ENCODE results near the gene SSR1. TPM values are rescaled to one million over a fixed set of nuclear protein-coding genes. Genes with fewer than 3 reads are reported as not detected.
"Not testable (repeated sequence)": the region's sequence is repeated elsewhere in the genome, so short reads cannot be mapped to it uniquely, and the experiment has no call there.

SSR1 gene
- total RNA-seq, 2 experiments from 2014 or later, result 119 to 163 TPM

GRCh38 chr6:7332090-7332745 is 19.2 kb upstream of the SSR1 start:
- no peak for DNase-seq
- Mint-ChIP-seq H3K27me3 (peaks cover 10% of the 10 kb centered on the region), H3K36me3 (no peaks in the 10 kb centered on the region), H3K27ac (no peak overlapping the region), H3K4me3 (no peak overlapping the region), H3K4me1 (peaks cover 7% of the 10 kb centered on the region), H3K9me3 (ENCODE audit: low read depth) (no peaks in the 10 kb centered on the region)
- no peak for ATAC-seq
- CTCF ChIA-PET, result no interaction called here

GRCh38 chr6:7331452-7331851 is 18.5 kb upstream of the SSR1 start:
- Mint-ChIP-seq H3K36me3 (no peaks in the 10 kb centered on the region), H3K4me3 (no peak overlapping the region), H3K9me3 (ENCODE audit: low read depth) (no peaks in the 10 kb centered on the region), H3K27ac (no peak overlapping the region), H3K4me1 (peaks cover 7% of the 10 kb centered on the region), H3K27me3 (peaks cover 5% of the 10 kb centered on the region)
- DNase-seq (no peak), ATAC-seq (no peak)
- CTCF ChIA-PET, result no interaction called here

GRCh38 chr6:7328243-7328642 is 15.2 kb upstream of the SSR1 start:
- CTCF ChIA-PET, result interaction anchor here (1.0 kb wide), 1 partner anchor 61 kb away, joined by 3 read pairs; the partner anchor contains the start of genes CAGE1 and RIOK1
- H3K9me3 Mint-ChIP-seq (ENCODE audit: low read depth), result no peaks in the 10 kb centered on the region
- H3K36me3 Mint-ChIP-seq, result no peaks in the 10 kb centered on the region
- H3K27ac Mint-ChIP-seq, result no peak overlapping the region
- DNase-seq, result no peak
- peaks cover 9% of the 10 kb centered on the region for H3K27me3 Mint-ChIP-seq
- peaks cover 7% of the 10 kb centered on the region for H3K4me1 Mint-ChIP-seq
- no peak for ATAC-seq
- no peak overlapping the region for H3K4me3 Mint-ChIP-seq

GRCh38 chr6:7325750-7326149 is 12.8 kb upstream of the SSR1 start:
- no peak for ATAC-seq
- H3K9me3 Mint-ChIP-seq (ENCODE audit: low read depth), result no peaks in the 10 kb centered on the region
- peaks cover 7% of the 10 kb centered on the region for H3K4me1 Mint-ChIP-seq
- H3K27ac Mint-ChIP-seq, result no peak overlapping the region
- no peak for DNase-seq
- no peak overlapping the region for H3K4me3 Mint-ChIP-seq
- no peaks in the 10 kb centered on the region for H3K36me3 Mint-ChIP-seq
- peaks cover 9% of the 10 kb centered on the region for H3K27me3 Mint-ChIP-seq
- CTCF ChIA-PET, result interaction anchor here (1.4 to 1.8 kb wide), 2 partner anchors 45 to 50 kb away, joined by 3 to 4 read pairs; no protein-coding TSS in a partner anchor

GRCh38 chr6:7324520-7324919 is 11.5 kb upstream of the SSR1 start:
- Mint-ChIP-seq H3K36me3 (no peaks in the 10 kb centered on the region), H3K27ac (no peak overlapping the region), H3K4me1 (peaks cover 7% of the 10 kb centered on the region), H3K9me3 (ENCODE audit: low read depth) (no peaks in the 10 kb centered on the region), H3K4me3 (no peak overlapping the region), H3K27me3 (peaks cover 9% of the 10 kb centered on the region)
- ATAC-seq, result no peak
- CTCF ChIA-PET, result interaction anchor here (1.2 to 1.8 kb wide), 2 partner anchors 15 to 49 kb away, joined by 3 to 4 read pairs; no protein-coding TSS in a partner anchor
- no peak for DNase-seq

- CTCF ChIA-PET, result no interaction called here
- ATAC-seq, result no peak
- Mint-ChIP-seq H3K27me3 (peaks cover 4% of the 10 kb centered on the region), H3K4me1 (peaks cover 2% of the 10 kb centered on the region), H3K4me3 (no peak overlapping the region), H3K27ac (no peak overlapping the region), H3K9me3 (ENCODE audit: low read depth) (no peaks in the 10 kb centered on the region), H3K36me3 (no peaks in the 10 kb centered on the region)
- DNase-seq, result no peak
These were observed 10.1 kb upstream of the SSR1 start for GRCh38 chr6:7323074-7323473.

GRCh38 chr6:7321866-7322265 is 8.9 kb upstream of the SSR1 start:
- H3K36me3 Mint-ChIP-seq; DNase-seq; H3K9me3 Mint-ChIP-seq (ENCODE audit: low read depth); ATAC-seq; CTCF ChIA-PET; H3K4me1 Mint-ChIP-seq; H3K4me3 Mint-ChIP-seq; H3K27ac Mint-ChIP-seq; H3K27me3 Mint-ChIP-seq: not testable (repeated sequence)

GRCh38 chr6:7319406-7319805 is 6.4 kb upstream of the SSR1 start:
- H3K9me3 Mint-ChIP-seq (ENCODE audit: low read depth); H3K4me1 Mint-ChIP-seq; H3K27ac Mint-ChIP-seq; H3K27me3 Mint-ChIP-seq; ATAC-seq; H3K4me3 Mint-ChIP-seq; DNase-seq; H3K36me3 Mint-ChIP-seq; CTCF ChIA-PET: not testable (repeated sequence)

- Mint-ChIP-seq H3K36me3 (no peaks in the 10 kb centered on the region), H3K27ac (no peak overlapping the region), H3K4me3 (no peak overlapping the region), H3K9me3 (ENCODE audit: low read depth) (no peaks in the 10 kb centered on the region), H3K4me1 (peaks cover 13% of the 10 kb centered on the region), H3K27me3 (no peaks in the 10 kb centered on the region)
- ATAC-seq, result no peak
- no peak for DNase-seq
- CTCF ChIA-PET, result no interaction called here
These were observed 4.5 kb upstream of the SSR1 start for GRCh38 chr6:7317538-7317937.

- H3K27me3 Mint-ChIP-seq, result no peaks in the 10 kb centered on the region
- no peak for DNase-seq
- peaks cover under 1% of the 10 kb centered on the region for H3K36me3 Mint-ChIP-seq
- H3K4me3 Mint-ChIP-seq, result no peak overlapping the region
- CTCF ChIA-PET, result no interaction called here
- H3K4me1 Mint-ChIP-seq, result peaks cover 13% of the 10 kb centered on the region
- ATAC-seq, result no peak
- H3K27ac Mint-ChIP-seq, result no peak overlapping the region
- no peaks in the 10 kb centered on the region for H3K9me3 Mint-ChIP-seq (ENCODE audit: low read depth)
These were observed 3.9 kb upstream of the SSR1 start for GRCh38 chr6:7316658-7317533.

GRCh38 chr6:7315948-7316365 is 3.0 kb upstream of the SSR1 start:
- H3K27ac Mint-ChIP-seq, result no peak overlapping the region
- H3K4me3 Mint-ChIP-seq, result no peak overlapping the region
- CTCF ChIA-PET, result no interaction called here
- H3K9me3 Mint-ChIP-seq (ENCODE audit: low read depth), result no peaks in the 10 kb centered on the region
- DNase-seq, result no peak
- no peaks in the 10 kb centered on the region for H3K27me3 Mint-ChIP-seq
- peaks cover 19% of the 10 kb centered on the region for H3K4me1 Mint-ChIP-seq
- peaks cover 5% of the 10 kb centered on the region for H3K36me3 Mint-ChIP-seq
- ATAC-seq, result no peak

GRCh38 chr6:7315087-7315947 is 2.3 kb upstream of the SSR1 start:
- CTCF ChIA-PET; ATAC-seq; H3K9me3 Mint-ChIP-seq (ENCODE audit: low read depth); H3K27me3 Mint-ChIP-seq; DNase-seq; H3K27ac Mint-ChIP-seq; H3K36me3 Mint-ChIP-seq; H3K4me3 Mint-ChIP-seq: not testable (repeated sequence)
- peaks cover 22% of the 10 kb centered on the region for H3K4me1 Mint-ChIP-seq

GRCh38 chr6:7314414-7314813 is 1.4 kb upstream of the SSR1 start:
- Mint-ChIP-seq H3K4me3 (no peak overlapping the region), H3K27me3 (no peaks in the 10 kb centered on the region), H3K27ac (peak overlapping the region; percentile 47), H3K9me3 (ENCODE audit: low read depth) (peaks cover 5% of the 10 kb centered on the region), H3K36me3 (peaks cover 18% of the 10 kb centered on the region), H3K4me1 (peaks cover 29% of the 10 kb centered on the region)
- no peak for ATAC-seq
- CTCF ChIA-PET, result no interaction called here
- DNase-seq, result no peak
